G401 (cell line): ENCODE data around the gene FSTL3. TPM values are rescaled to one million over a fixed set of nuclear protein-coding genes. Genes with fewer than 3 reads are reported as not detected.
"Not testable (repeated sequence)": the region's sequence is repeated elsewhere in the genome, so short reads cannot be mapped to it uniquely, and the experiment has no call there.

Experiments used
- DNase-seq: peaks from one replicate; pipeline ENCODE4 v3.0.0-alpha.2; 2015; ENCODE audit warnings: low spot score
- in situ Hi-C: cut with HindIII; loops from 2 replicates; pipeline ENCODE4 v1.10.0; 2016; ENCODE audit warnings: low sequenced_read_pairs, mixed read lengths
- total RNA-seq: library from RNA; depleted of rRNA; stranded (reverse); fragments of >200 nt; shearing (Covaris generic); gene quantifications from 2 replicates; pipeline ENCODE4 v1.2.3, GENCODE V29; 2014

Gene FSTL3
- total RNA-seq, 1 experiment from 2014 or later, result 26.0 TPM

DNA sequence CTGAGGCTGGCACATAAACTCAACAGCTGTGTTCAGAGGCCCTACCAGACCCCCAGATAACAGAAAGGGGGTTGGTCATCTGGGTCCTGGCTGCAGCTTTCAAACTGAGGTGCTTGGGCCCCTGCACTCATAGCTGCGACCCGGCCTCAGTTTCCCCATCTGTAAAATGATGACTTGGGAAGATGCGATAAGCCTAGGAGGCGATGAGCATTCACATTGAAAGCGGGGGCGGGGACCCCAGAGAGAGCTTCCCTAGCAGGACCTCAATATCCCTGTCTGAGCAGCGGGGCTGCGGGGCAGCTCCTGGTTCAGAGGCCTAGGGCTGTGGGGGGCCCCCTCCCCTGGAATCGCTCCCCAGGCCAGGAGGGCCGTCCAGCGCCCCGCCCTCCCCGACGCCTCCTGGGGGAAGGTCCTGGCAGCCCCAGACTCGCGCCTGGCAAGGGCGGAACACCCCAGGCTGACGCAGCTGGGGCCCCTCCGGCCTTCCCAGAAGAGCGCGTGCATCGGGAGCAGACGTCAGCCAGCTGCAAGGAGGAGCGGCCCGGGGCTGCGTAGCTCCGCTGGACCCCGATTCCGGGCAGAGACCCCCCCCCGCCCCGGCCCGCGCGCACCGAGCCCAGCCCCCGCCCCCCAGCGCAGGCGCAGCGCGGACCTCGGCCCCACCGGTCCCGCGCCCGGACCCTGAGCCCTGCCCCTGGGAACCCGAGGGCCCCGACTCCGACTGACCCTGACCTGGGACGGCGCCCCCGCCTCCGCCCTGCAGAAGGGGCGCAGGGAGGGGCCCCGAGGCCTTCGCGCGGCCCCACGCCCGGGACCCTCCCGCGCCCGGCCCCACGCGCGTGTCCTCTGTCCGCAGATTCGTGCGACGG, 3.5 kb downstream of the FSTL3 start:
- in situ Hi-C loops, result no loop called here
- DNase-seq, result no peak

DNA sequence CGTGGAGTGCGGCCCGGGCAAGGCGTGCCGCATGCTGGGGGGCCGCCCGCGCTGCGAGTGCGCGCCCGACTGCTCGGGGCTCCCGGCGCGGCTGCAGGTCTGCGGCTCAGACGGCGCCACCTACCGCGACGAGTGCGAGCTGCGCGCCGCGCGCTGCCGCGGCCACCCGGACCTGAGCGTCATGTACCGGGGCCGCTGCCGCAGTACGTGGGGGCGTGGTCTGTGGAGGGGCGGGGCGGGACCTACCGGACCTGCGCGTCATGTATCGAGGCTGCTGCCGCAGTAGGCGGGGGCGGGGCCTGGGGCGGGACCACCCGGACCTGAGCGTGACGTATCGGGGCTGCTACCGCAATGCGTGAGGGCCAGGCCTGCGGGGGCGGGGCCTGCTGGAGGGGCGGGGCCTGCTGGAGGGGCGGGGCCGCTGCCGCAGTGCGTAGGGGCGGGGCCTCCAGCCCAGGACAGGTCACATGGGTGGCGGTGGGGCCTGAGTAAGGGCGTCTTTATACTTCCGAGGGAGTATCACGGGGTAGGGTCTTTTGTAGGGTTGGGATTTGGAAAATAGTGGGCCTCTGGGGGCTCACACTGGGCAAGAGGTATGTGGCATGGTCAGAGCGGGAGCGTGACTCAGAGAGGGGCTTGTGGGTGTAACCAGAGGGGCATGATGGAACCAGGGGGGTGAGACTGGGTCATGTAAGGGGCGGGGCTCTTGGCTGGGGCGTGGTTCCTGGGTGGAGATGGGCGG, 4.3 kb downstream of the FSTL3 start:
- in situ Hi-C loops, result no loop called here
- peak; percentile 99 for DNase-seq

DNA sequence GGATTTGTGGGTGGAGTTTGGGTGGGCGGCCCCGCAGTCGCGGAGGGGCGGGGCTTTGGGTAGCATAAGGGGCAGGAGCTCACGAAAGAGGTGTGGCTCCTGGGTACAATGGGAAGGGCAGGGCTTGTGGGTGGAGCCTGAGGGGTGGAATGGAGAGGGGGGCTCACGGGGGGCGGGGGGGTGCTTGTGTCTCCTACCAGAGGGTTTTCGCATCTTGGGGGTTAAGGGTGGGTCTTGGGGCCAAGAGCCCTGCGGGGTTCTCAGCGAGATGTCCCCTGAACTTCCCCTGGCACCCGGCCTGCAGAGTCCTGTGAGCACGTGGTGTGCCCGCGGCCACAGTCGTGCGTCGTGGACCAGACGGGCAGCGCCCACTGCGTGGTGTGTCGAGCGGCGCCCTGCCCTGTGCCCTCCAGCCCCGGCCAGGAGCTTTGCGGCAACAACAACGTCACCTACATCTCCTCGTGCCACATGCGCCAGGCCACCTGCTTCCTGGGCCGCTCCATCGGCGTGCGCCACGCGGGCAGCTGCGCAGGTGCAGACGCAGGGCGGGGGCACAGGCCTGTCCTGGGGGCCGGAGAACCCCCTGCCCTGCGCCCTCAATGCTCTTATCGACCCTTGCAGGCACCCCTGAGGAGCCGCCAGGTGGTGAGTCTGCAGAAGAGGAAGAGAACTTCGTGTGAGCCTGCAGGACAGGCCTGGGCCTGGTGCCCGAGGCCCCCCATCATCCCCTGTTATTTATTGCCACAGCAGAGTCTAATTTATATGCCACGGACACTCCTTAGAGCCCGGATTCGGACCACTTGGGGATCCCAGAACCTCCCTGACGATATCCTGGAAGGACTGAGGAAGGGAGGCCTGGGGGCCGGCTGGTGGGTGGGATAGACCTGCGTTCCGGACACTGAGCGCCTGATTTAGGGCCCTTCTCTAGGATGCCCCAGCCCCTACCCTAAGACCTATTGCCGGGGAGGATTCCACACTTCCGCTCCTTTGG, 5.1 kb downstream of the FSTL3 start:
- in situ Hi-C loops, result no loop called here
- no peak for DNase-seq

DNA sequence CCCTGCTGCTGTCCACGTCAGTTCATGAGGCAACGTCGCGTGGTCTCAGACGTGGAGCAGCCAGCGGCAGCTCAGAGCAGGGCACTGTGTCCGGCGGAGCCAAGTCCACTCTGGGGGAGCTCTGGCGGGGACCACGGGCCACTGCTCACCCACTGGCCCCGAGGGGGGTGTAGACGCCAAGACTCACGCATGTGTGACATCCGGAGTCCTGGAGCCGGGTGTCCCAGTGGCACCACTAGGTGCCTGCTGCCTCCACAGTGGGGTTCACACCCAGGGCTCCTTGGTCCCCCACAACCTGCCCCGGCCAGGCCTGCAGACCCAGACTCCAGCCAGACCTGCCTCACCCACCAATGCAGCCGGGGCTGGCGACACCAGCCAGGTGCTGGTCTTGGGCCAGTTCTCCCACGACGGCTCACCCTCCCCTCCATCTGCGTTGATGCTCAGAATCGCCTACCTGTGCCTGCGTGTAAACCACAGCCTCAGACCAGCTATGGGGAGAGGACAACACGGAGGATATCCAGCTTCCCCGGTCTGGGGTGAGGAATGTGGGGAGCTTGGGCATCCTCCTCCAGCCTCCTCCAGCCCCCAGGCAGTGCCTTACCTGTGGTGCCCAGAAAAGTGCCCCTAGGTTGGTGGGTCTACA, 6.6 kb downstream of the FSTL3 start:
- DNase-seq, result no peak
- in situ Hi-C loops, result no loop called here

DNA sequence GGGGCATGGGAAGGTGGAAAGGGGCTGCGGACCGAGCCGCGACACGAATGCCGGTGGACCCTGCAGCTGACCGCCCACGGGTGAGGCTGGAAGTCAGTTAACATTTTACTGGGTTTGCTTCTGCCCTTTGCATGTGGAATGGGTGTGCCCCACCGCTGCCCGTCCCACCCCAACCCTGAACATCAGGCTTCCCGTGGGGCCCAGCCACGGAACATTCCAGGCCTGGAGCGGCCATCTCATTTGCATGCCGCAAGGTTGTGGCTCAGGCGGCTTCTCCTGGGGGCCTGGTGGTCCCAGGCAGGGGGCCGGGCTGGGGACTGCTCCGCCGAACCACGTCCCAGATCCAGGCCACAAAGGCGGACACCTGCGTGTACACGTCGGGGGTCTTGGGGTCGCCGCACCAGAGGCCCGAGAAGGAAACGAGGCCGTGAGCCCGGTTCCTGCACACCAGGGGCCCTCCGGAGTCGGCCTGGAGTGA, 9.3 kb downstream of the FSTL3 start:
- in situ Hi-C loops, result no loop called here
- no peak for DNase-seq

DNA sequence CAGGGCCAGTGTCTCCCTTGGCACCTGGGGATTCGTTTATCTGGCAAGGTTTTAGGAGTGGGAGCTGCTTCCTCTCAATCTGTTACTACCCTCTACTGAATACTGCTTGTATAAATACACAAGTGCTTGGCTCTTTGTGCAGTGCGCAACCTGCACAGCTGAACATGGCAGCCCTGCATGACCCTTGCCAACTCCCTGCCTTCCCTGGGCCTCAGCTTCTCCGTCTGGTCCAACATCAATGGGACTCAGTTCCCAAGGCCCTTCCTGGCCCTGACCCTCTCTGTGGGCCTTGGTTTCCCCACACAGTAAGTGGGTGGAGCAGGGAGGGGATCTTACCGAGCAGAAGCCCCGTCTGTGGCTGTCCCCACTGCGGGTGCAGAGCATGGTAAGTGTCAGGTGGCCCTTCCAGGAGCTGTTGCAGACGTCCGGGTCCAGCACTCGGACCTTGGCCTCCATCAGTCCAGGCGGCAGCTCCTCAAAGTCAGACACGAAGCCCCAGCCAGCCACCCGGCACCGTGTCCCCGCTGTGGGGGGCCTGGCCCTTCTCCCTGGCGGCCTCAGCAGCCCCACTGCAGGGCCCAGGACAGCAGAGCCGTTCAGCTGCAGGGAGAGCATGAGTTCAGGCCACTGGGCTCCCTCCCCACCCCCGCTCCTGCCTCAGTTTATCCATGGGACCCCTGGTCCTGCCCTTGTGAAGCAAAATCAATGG, 10.6 kb downstream of the FSTL3 start:
- in situ Hi-C loops, result no loop called here
- DNase-seq, result no peak

DNA sequence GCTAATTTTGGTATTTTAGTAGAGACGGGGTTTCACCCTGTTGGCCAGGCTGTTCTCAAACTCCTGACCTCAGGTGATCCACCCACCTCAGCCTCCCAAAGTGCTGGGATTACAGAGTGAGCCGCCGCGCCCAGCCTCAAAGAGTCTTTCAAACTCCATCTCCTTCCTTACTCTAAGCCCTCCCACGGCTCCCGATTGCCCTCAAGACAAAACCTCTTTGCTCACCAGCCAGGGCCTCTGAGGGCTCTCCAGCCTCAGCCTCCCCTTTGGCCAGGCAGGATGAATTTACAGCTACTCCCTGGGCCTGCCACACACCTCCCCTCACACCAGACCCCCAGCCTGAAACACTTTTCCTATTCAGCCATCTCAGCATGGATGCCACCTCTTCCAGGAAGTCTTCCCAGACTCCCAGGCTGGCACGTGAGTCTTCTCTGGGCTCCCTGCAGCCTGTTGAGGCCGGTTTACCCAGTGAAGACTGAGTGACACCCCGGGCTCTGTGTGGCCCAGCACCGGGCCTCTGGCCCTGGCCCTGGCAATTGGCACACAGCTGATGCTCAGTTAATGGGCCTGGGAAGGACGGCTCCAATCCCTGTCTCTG, 11.5 kb downstream of the FSTL3 start:
- in situ Hi-C loops, result no loop called here
- DNase-seq, result no peak

DNA sequence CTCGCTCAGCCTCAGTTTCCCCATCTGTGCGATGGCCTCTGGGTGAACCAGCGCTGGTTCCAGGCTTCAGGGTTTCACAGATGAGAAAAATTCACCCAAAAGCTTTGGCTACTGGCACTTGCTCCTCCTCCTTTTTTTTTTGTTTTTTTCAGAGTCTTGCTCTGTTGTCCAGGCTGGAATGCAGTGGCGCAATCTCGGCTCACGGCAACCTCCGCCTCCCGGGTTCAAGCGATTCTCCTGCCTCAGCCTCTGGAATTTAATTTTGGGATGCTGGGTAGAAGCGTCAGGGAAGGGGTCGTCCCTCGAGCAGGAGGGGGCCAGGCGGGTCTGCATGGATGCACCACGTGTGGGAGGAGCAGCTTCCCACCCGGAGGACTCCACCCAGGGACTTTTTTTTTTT, 12.0 kb downstream of the FSTL3 start:
- no peak for DNase-seq
- in situ Hi-C loops, result no loop called here

DNA sequence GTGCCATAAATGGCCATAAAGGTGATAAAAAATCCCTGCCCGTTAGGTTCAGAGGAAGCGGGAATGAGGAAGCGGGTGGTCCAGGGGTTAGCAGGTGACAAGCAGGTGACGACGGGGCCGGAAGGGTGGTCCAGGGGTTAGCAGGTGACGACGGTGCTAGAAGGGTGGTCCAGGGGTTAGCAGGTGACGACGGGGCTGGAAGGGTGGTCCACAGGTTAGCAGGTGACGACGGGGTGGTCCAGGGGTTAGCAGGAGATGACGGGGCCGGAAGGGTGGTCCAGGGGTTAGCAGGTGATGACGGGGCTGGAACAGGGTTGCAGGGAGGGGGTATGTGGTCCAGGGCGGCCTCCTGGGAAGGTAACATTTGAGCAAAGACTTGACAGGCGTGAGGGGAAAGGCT, 12.8 kb downstream of the FSTL3 start:
- in situ Hi-C loops, result no loop called here
- DNase-seq, result no peak

DNA sequence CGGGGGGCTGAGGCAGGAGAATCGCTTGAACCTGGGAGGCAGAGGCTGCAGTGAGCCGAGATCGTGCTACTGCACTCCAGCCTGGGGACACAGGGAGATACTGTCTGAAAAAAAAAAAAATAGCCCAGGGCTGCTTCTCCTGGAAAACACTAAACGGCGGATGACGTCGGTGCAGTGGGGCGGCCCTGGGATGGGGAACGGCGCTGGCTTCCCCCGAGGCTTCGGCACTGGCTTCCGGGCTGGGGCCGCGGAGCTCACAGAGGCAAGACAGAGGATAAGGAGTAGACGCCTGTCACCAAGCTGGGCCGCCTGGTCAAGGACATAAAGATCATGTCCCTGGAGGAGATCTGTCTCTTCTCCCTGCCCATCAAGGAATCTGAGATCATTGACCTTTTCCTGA, 14.0 kb downstream of the FSTL3 start:
- in situ Hi-C loops, result no loop called here
- DNase-seq, result no peak

DNA sequence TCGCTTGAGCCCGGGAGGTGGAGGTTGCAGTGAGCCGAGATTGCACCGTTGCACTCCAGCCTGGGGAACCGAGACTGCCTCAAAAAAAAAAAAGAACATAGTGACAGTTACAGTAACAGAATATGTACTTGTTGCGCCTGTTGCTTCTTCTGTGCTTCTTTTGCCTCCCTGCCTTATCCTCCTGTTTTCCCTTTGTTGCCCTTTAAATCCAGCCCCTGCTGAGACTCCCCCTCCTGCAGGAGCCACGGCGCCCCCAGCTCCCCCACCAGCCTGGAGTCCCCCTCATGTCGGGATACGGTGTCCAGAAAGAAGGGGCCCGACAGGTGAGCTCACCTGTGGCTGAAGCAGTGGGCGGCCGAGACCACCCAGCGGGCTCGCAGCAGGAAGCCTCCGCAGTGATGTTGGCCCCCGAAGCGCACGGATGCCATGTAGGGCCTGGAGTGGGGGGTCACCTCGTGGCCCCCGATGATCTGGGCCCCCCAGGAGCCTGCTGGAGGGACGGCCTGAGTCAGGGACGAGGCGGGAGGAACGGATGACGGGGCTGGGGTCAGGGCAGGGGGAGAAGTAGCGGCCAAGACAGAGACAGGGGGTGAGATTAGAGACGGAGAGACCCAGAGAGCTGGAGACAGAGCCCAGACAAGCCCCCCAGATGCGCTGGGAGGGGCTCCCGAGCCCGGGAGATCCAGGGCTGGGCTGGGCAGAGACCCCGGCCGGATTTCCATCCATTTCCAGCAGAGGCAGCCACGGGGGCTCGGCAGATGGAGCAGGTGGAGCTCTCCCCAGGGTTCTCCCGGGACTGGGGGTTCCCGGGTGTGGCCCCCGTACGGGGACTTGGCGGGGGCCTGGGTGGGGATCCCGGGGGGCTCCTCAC, 18.5 kb downstream of the FSTL3 start:
- in situ Hi-C loops, result no loop called here
- no peak for DNase-seq

DNA sequence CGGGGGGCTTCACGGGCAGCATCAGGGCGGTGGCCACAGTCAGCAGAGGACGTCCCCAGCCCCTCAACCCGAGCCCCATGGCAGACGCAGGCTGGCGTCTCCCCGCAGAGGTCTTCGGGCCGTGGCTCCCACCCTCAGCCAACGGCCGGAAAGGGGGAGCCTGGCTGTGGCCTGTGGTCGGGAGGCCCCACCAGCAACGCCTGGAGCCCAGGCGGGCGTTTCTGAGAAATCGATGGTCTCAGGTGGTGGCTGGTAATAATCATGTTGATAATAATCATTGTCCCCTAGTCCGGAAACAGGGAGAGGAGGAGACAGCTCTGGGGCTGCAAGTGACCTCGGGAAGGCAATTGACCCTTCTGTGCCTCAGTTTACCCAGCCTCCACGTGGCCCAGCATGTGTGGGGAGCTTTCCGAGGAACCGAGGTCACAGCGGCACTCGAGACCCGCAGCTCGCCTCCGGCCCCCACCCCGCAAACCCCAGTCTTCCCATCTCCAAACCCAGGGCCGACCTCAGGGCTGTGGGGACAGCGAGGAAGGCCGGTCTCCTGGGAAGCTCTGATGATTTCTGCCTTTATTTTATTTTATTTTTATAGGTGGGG, 19.3 kb downstream of the FSTL3 start, which contains the start of gene PRSS57:
TSS of gene PRSS57 (minus strand) at position 101 of the 598 bp plus-strand sequence. CDS start at position 79, 22 bp downstream.
- in situ Hi-C loops, result no loop called here

DNA sequence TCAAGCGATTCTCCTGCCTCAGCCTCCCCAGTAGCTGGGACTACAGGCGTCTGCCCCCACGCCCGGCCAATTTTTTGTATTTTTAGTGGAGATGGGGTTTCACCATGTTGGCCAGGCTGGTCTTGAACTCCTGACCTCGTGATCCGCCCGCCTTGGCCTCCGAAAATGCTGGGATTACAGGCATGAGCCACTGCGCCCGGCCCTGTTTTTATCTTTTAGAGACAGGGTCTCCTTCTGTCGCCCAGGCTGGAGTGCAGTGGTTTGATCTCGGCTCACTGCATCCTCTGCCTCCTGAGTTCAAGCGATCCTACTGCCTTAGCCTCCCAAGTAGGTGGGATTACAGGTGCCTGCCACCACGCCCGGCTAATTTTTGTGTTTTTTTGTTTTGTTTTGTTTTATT, 22.3 kb downstream of the FSTL3 start:
- in situ Hi-C loops, DNase-seq: not testable (repeated sequence)

More for the DNA sequence above, 19.3 kb downstream of the FSTL3 start, which contains the start of gene PRSS57:
- DNase-seq, result no peak

DNA sequence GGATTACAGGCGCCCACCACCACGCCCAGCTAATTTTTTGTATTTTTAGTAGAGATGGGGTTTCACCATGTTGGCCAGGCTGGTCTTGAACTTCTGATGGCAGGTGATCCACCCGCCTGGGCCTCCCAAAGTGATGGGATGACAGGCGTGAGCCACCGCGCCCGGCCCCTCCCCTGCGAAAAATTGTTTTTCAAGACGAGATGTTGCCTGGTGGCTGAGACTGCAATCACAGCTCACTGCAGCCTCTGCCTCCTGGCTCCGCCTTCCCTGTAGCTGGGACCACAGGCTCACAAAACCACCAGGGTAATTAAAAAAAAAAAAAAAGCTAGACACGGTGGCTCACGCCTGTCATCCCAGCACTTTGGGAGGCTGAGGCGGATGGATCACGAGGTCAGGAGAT, 23.7 kb downstream of the FSTL3 start:
- DNase-seq, in situ Hi-C loops: not testable (repeated sequence)

DNA sequence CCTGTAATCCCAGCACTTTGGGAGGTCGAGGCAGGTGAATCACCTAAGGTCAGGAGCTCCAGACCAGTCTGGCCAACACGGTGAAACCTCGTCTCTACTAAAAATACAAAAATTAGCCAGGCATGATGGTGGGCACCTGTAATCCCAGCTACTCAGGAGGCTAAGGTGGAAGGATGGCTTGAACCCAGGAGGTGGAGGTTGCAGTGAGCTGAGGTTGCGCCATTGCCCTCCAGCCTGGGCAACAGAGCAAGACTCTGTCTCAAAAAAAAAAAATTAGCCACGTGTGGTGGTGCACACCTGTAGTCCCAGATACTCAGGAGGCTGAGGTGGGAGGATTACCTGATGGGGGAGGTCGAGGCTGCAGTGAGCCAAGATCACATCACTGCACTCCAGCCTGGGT, 26.7 kb downstream of the FSTL3 start:
- DNase-seq, in situ Hi-C loops: not testable (repeated sequence)

DNA sequence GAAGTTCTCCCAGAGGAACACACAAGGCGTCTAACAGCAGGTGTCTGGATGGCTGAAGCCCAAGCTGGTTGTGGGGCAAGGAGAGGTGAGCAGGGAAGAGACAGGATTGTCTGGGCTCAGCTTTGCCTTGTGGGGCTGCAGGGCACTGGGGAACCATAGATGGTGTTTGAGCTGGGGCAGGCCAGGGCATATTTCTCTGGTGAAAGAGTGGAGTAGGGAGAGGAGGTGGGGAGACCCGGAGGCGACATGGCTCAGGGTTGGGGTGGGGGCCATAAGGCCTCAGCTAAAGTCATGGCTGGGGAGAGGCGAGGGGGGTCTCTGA, 27.1 kb downstream of the FSTL3 start:
- no peak for DNase-seq
- in situ Hi-C loops, result no loop called here
